HFF-Myc (cell line): Measurements from ENCODE around the gene CXCL10.
"Not testable (repeated sequence)": the region's sequence is repeated elsewhere in the genome, so short reads cannot be mapped to it uniquely, and the experiment has no call there.

ENCODE experiments used
- DNase-seq: peaks from one replicate; pipeline ENCODE4 v3.0.0-alpha.2; 2011; ENCODE audit warnings: low read depth; ENCODE audit errors: extremely low read depth
- H3K4me3 ChIP-seq: replicated peaks from 2 replicates; pipeline ENCODE4 v1.5.1; 2011; ENCODE audit warnings: low read depth, mild to moderate bottlenecking, control low read depth, low read length
- CTCF ChIP-seq: IDR thresholded peaks from 2 replicates; pipeline ENCODE4 v1.5.1; 2012; ENCODE audit warnings: mild to moderate bottlenecking, low read depth, low read length, control low read depth; ENCODE audit errors: missing control alignments

The CXCL10 gene

GRCh38 chr4:76059750-76060149 lies 36.5 kb upstream of the CXCL10 start:
- H3K4me3 ChIP-seq = no peak overlapping the region
- no peak for TF ChIP-seq CTCF
- DNase-seq = no peak

GRCh38 chr4:76058888-76059426 lies 35.7 kb upstream of the CXCL10 start:
- no peak overlapping the region for H3K4me3 ChIP-seq
- DNase-seq = no peak
- TF ChIP-seq CTCF = no peak

- no peak overlapping the region for H3K4me3 ChIP-seq
- no peak for TF ChIP-seq CTCF
- DNase-seq = no peak
Observed at GRCh38 chr4:76058302-76058701, 35.0 kb upstream of the CXCL10 start.

GRCh38 chr4:76055421-76055820 lies 32.1 kb upstream of the CXCL10 start:
- H3K4me3 ChIP-seq = no peak overlapping the region
- no peak for TF ChIP-seq CTCF
- DNase-seq = no peak

- DNase-seq = no peak
- TF ChIP-seq CTCF = no peak
- H3K4me3 ChIP-seq = no peak overlapping the region
Observed at GRCh38 chr4:76055016-76055415, 31.7 kb upstream of the CXCL10 start.

GRCh38 chr4:76053730-76054129 lies 30.4 kb upstream of the CXCL10 start:
- no peak for TF ChIP-seq CTCF
- no peak for DNase-seq

GRCh38 chr4:76050560-76051050 lies 27.3 kb upstream of the CXCL10 start:
- DNase-seq, H3K4me3 ChIP-seq: not testable (repeated sequence)

More at GRCh38 chr4:76053730-76054129, 30.4 kb upstream of the CXCL10 start:
- H3K4me3 ChIP-seq = no peak overlapping the region

GRCh38 chr4:76049860-76050416 lies 26.6 kb upstream of the CXCL10 start:
- not testable (repeated sequence) for H3K4me3 ChIP-seq, DNase-seq

- not testable (repeated sequence) for DNase-seq
Observed at GRCh38 chr4:76044686-76045085, 21.4 kb upstream of the CXCL10 start.

GRCh38 chr4:76043306-76043705 lies 20.0 kb upstream of the CXCL10 start:
- DNase-seq, H3K4me3 ChIP-seq: not testable (repeated sequence)

More at GRCh38 chr4:76044686-76045085, 21.4 kb upstream of the CXCL10 start:
- not testable (repeated sequence) for H3K4me3 ChIP-seq

GRCh38 chr4:76042241-76042998 lies 19.1 kb upstream of the CXCL10 start:
- DNase-seq, H3K4me3 ChIP-seq: not testable (repeated sequence)
